HepG2 (cell line): ENCODE data around the gene WDR62. TPM values are rescaled to one million over a fixed set of nuclear protein-coding genes. Genes with fewer than 3 reads are reported as not detected.

Experiments
- ATAC-seq: fragments of 200-7000 bp; cut with Tn5 transposase; 3 replicates; pipeline ENCODE4 v1.9.1; 2020; ENCODE audit warnings: mild to moderate bottlenecking, moderate library complexity
- BruUV-seq: library from RNA; stranded (reverse); fragments of 400-500 nt; replicated peaks from 2 replicates; lab custom pipeline; 2021; lab: Mats Ljungman, UMichigan
- CTCF ChIA-PET: fragments of 300-600 bp; formaldehyde crosslinking; extraction: SDS; loops from one replicate; lab custom pipeline; 2021; ENCODE audit warnings: low total read pairs, inconsistent platforms, low intra/inter-chr PET ratio; lab: Yijun Ruan, JAX
- POLR2A ChIA-PET: fragments of 350-600 bp; sonication (Branson Sonifier 250); formaldehyde crosslinking; loops from one replicate; lab custom pipeline; 2020; ENCODE audit warnings: antibody characterized with exemption, inconsistent platforms; lab: Yijun Ruan, JAX
- DNase-seq: peaks from one replicate; pipeline ENCODE4 v3.0.0-alpha.2; 2015; ENCODE audit warnings: low spot score
- FAIRE-seq: peaks from 3 replicates; lab custom pipeline; 2011; peaks lifted over from hg19 to GRCh38; lab: Jason Lieb, UNC
- H2AFZ ChIP-seq: one replicate; pipeline ENCODE4 v1.6.1; 2011; ENCODE audit warnings: low read length, inconsistent platforms
- H3K27ac ChIP-seq: fragments of 300-600 bp; 3 replicates; pipeline ENCODE4 v1.8.0; 2011; ENCODE audit warnings: mixed run types, mild to moderate bottlenecking, mixed read lengths, low read length, inconsistent platforms; ENCODE audit not compliant: insufficient read depth; ENCODE audit errors: extremely low read length
- H3K27me3 ChIP-seq, 2 experiments: fragments of 200-600 bp in 1 of 2; 2 replicates in 1 of 2; 3 replicates in 1 of 2; pipeline versions ENCODE4 v1.6.0 to v1.8.0; 2011; ENCODE audit warnings: low read length in 2 of 2, mild to moderate bottlenecking in 2 of 2, moderate library complexity in 2 of 2, inconsistent platforms in 1 of 2; ENCODE audit not compliant: insufficient read depth in 2 of 2, control insufficient read depth in 1 of 2
- H3K36me3 ChIP-seq, 2 experiments: fragments of 200-600 bp in 1 of 2; replicated peaks in 1 of 2; 2 replicates in 1 of 2; 3 replicates in 1 of 2; pipeline versions ENCODE4 v1.5.1 to v1.8.0; 2011; ENCODE audit warnings: low read length in 2 of 2, inconsistent platforms in 1 of 2; ENCODE audit not compliant: insufficient read depth in 2 of 2, control insufficient read depth in 1 of 2
- H3K4me1 ChIP-seq: 2 replicates; pipeline ENCODE4 v1.5.1; 2012; ENCODE audit warnings: low read length, inconsistent platforms; ENCODE audit not compliant: insufficient read depth
- H3K4me2 ChIP-seq: 2 replicates; pipeline ENCODE4 v1.6.0; 2011; ENCODE audit warnings: low read depth, low read length, inconsistent platforms
- H3K4me3 ChIP-seq, 3 experiments: fragments of 200-600 bp in 1 of 3; sonication (generic), shearing (Covaris generic) in 1 of 3; replicated peaks in 1 of 3; 2 replicates each; pipeline ENCODE4 v1.5.1; 2011 to 2016; ENCODE audit warnings: low read length in 3 of 3, inconsistent platforms in 2 of 3, low read depth in 2 of 3, mild to moderate bottlenecking in 2 of 3, control low read depth in 1 of 3, mixed read lengths in 1 of 3; ENCODE audit not compliant: insufficient read depth in 1 of 3
- H3K79me2 ChIP-seq: one replicate; pipeline ENCODE4 v1.6.1; 2011; ENCODE audit warnings: low read length, inconsistent platforms; ENCODE audit not compliant: insufficient read depth
- H3K9ac ChIP-seq: 2 replicates; pipeline ENCODE4 v1.6.0; 2011; ENCODE audit warnings: mild to moderate bottlenecking, low read depth, low read length, inconsistent platforms; ENCODE audit not compliant: insufficient read depth
- H3K9me3 ChIP-seq: 2 replicates; pipeline ENCODE4 v1.5.1; 2012; ENCODE audit warnings: mild to moderate bottlenecking, low read length
- H4K20me1 ChIP-seq: 2 replicates; pipeline ENCODE4 v1.6.0; 2011; ENCODE audit warnings: inconsistent platforms, mild to moderate bottlenecking, low read length, moderate library complexity; ENCODE audit not compliant: insufficient read depth
- ARID2 ChIP-seq: sonication (generic); formaldehyde crosslinking; IDR thresholded peaks from 2 replicates; pipeline ENCODE4 v1.8.1; 2022; ENCODE audit warnings: mild to moderate bottlenecking, missing genetic modification reagents, borderline replicate concordance
- CENPX ChIP-seq: sonication (generic); formaldehyde crosslinking; IDR thresholded peaks from 2 replicates; pipeline ENCODE4 v1.9.0; 2021; ENCODE audit warnings: mild to moderate bottlenecking, missing genetic modification reagents, moderate library complexity
- JUNB ChIP-seq: sonication (generic); formaldehyde crosslinking; IDR thresholded peaks from 2 replicates; pipeline ENCODE4 v1.8.0; 2022; ENCODE audit warnings: missing genetic modification reagents, mild to moderate bottlenecking, borderline replicate concordance
- NR2C2 ChIP-seq: sonication (generic); formaldehyde crosslinking; IDR thresholded peaks from 2 replicates; pipeline ENCODE4 v1.4.0; 2020; ENCODE audit warnings: missing genetic modification reagents, mild to moderate bottlenecking, moderate library complexity, borderline replicate concordance
- NR2F1 ChIP-seq, 2 experiments: fragments of 450-650 bp in 1 of 2; formaldehyde crosslinking in 1 of 2; IDR thresholded peaks; 2 replicates each; pipeline versions ENCODE4 v1.5.0 to v1.6.1; 2016 to 2020; ENCODE audit warnings: mild to moderate bottlenecking in 1 of 2, missing compliant biosample characterization in 1 of 2, missing genetic modification reagents in 1 of 2, moderate library complexity in 1 of 2
- RAD51 ChIP-seq: fragments of 450-650 bp; IDR thresholded peaks from 2 replicates; pipeline ENCODE4 v1.6.1; 2016; ENCODE audit warnings: borderline replicate concordance
- SNRNP70 ChIP-seq: fragments of 200-400 bp; formaldehyde crosslinking; IDR thresholded peaks from 2 replicates; pipeline ENCODE4 v1.6.1; 2017; ENCODE audit warnings: mild to moderate bottlenecking, low read depth, low read length, moderate library complexity
- TAF1 ChIP-seq: sonication (generic); formaldehyde crosslinking; IDR thresholded peaks from 2 replicates; pipeline ENCODE4 v1.4.0; 2020; ENCODE audit warnings: missing genetic modification reagents
- ZBTB8A ChIP-seq: sonication (generic); formaldehyde crosslinking; IDR thresholded peaks from 2 replicates; pipeline ENCODE4 v1.4.0; 2020; ENCODE audit warnings: mild to moderate bottlenecking, low read depth, missing genetic modification reagents, borderline replicate concordance
- ZFP82 ChIP-seq: sonication (generic); formaldehyde crosslinking; IDR thresholded peaks from 2 replicates; pipeline ENCODE4 v1.5.1; 2020; ENCODE audit warnings: mild to moderate bottlenecking, missing genetic modification reagents, borderline replicate concordance
- ZNF564 ChIP-seq: sonication (generic); formaldehyde crosslinking; IDR thresholded peaks from 2 replicates; pipeline ENCODE4 v1.8.1; 2023; ENCODE audit warnings: mild to moderate bottlenecking, missing genetic modification reagents
- ZNF570 ChIP-seq: sonication (generic); formaldehyde crosslinking; IDR thresholded peaks from 2 replicates; pipeline ENCODE4 v1.4.0; 2020; ENCODE audit warnings: mild to moderate bottlenecking, missing genetic modification reagents, borderline replicate concordance
- ZNF644 ChIP-seq: IDR thresholded peaks from 2 replicates; pipeline ENCODE4 v1.6.1; 2016; ENCODE audit warnings: low read depth
- ZNF678 ChIP-seq: sonication (generic); formaldehyde crosslinking; IDR thresholded peaks from 2 replicates; pipeline ENCODE4 v1.4.0; 2020; ENCODE audit warnings: mild to moderate bottlenecking, missing genetic modification reagents
- WGBS: methylation state at CpG from one replicate; pipeline ENCODE4 v1.1.6; 2017; ENCODE audit warnings: low lambda C conversion rate; 5-methylcytosine and 5-hydroxymethylcytosine counted together
- in situ Hi-C: cut with HindIII; loops from 2 replicates; pipeline ENCODE4 v1.10.0; 2017; ENCODE audit warnings: low pct_unique_long_range_greater_than_20kb; ENCODE audit not compliant: extremely low pct_ligation_motif_present
- intact Hi-C: fragments of 100-400 bp; cut with micrococcal nuclease; formaldehyde crosslinking; loops from one replicate; pipeline ENCODE4 v1.10.0; 2022; ENCODE audit not compliant: unreplicated experiment
- polyA plus RNA-seq, 8 experiments: library from polyadenylated mRNA; depleted of rRNA in 3 of 8; stranded (reverse) in 7 of 8; unstranded in 1 of 8; fragments of >200 nt; fragmentation: Illumina TruSeq in 4 of 8; extraction: Trizol in 4 of 8; gene quantifications; 2 replicates each; pipeline versions ENCODE4 v1.2.1 to v1.2.3, GENCODE V29; 2011 to 2016; ENCODE audit warnings: low read depth in 4 of 8, missing spikeins in 1 of 8, mixed read lengths in 1 of 8; ENCODE audit not compliant: insufficient read depth in 1 of 8
- total RNA-seq, 5 experiments: library from RNA; depleted of rRNA; stranded (reverse); fragments of >200 nt; fragmentation: Illumina TruSeq; extraction: Trizol; gene quantifications; 2 replicates each; pipeline ENCODE4 v1.2.3, GENCODE V29; 2016; ENCODE audit warnings: low read depth in 1 of 5
- TF ChIP-seq, protein P1 (sequence below): sonication (generic); formaldehyde crosslinking; conservative IDR thresholded peaks from 2 replicates; pipeline ENCODE4 v1.8.0; 2022; ENCODE audit warnings: missing genetic modification reagents
- TF ChIP-seq, protein P2 (sequence below): sonication (generic); formaldehyde crosslinking; IDR thresholded peaks from 2 replicates; pipeline ENCODE4 v1.8.1; 2023; ENCODE audit warnings: missing genetic modification reagents, inconsistent platforms, borderline replicate concordance
- TF ChIP-seq, protein P3 (sequence below): fragments of 450-650 bp; IDR thresholded peaks from 2 replicates; pipeline ENCODE4 v1.6.1; 2017

Gene WDR62
- total and polyA plus RNA-seq, 2 of the 13 experiments (the other 11 are each of a cell fraction or from before 2014, with no cell fraction given): 5.8 to 12.5 TPM

DNA sequence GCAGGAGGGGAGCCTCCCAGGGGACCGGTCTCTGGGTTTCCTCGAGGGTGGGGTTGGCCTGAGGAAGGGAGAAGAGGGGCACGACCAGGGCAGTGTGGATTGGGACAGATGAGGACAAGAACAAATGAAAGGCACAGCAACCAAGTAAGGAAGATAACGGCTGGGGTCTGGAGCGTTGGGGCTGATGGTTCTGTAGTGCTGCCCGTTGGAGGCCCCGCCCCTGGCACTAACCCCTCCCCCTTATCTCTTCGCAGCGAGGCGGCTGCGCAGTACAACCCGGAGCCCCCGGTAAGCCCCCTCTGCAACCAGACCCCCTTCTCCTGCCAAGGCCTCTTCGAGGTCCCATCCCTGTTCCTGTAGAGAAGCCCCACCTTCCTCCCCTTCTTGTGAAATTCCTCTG, 87.3 kb downstream of the WDR62 start (continued):
- TF ChIP-seq NR2C2 (CRISPR knock-in tag): no peak
- TF ChIP-seq CENPX (CRISPR knock-in tag): no peak
- TF ChIP-seq TAF1 (CRISPR knock-in tag): no peak
- TF ChIP-seq JUNB (CRISPR knock-in tag): no peak
- no peak for TF ChIP-seq ZFP82 (CRISPR knock-in tag)
- TF ChIP-seq NR2F1 (CRISPR knock-in tag; IDR thresholded peaks at IDR 0.05): no peak
- TF ChIP-seq, protein P1, sequence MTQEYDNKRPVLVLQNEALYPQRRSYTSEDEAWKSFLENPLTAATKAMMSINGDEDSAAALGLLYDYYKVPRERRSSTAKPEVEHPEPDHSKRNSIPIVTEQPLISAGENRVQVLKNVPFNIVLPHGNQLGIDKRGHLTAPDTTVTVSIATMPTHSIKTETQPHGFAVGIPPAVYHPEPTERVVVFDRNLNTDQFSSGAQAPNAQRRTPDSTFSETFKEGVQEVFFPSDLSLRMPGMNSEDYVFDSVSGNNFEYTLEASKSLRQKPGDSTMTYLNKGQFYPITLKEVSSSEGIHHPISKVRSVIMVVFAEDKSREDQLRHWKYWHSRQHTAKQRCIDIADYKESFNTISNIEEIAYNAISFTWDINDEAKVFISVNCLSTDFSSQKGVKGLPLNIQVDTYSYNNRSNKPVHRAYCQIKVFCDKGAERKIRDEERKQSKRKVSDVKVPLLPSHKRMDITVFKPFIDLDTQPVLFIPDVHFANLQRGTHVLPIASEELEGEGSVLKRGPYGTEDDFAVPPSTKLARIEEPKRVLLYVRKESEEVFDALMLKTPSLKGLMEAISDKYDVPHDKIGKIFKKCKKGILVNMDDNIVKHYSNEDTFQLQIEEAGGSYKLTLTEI: no peak
- TF ChIP-seq SNRNP70: no peak

DNA sequence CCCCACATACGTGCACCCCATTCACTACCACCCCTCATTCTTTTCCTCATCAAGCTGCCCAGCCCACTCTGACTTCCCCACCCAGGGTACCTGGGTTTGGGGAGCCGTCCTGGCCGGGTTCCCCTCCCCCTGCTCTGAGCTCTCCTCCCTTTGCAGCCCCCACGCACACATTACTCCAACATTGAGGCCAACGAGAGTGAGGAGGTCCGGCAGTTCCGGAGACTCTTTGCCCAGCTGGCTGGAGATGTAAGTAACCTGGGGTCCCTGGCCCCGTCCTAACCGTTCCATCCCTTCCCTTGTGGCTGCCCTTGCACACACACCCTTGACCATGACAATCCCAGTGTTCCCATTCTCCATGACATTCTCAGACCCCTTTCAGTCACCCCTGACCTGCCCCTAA, 87.8 kb downstream of the WDR62 start:
- H2AFZ ChIP-seq: no peak overlapping the region
- ChIA-PET CTCF (no interaction called here), POLR2A (no interaction called here)
- peaks cover 16% of the 10 kb centered on the region for H3K79me2 ChIP-seq
- no peak overlapping the region for H3K27ac ChIP-seq
- BruUV-seq: no TSS peak
- in situ Hi-C loops (no loop called here), intact Hi-C loops (no loop called here)
- H3K9me3 ChIP-seq: no peaks in the 10 kb centered on the region
- H3K4me2 ChIP-seq: no peak overlapping the region
- H3K9ac ChIP-seq: no peak overlapping the region
- WGBS: 98% methylated on average over 9 of the region's 9 CpGs
- H3K4me1 ChIP-seq: peaks cover 9% of the 10 kb centered on the region
- no peak for DNase-seq
- H3K36me3 ChIP-seq: peaks cover 23 to 35% of the 10 kb centered on the region in 2 experiments
- H3K27me3 ChIP-seq: no peaks in the 10 kb centered on the region; a peak in 1 of 5 replicates
- H3K4me3 ChIP-seq: no peak overlapping the region
- no peak for FAIRE-seq
- ATAC-seq: no peak
- TF ChIP-seq, protein P2, sequence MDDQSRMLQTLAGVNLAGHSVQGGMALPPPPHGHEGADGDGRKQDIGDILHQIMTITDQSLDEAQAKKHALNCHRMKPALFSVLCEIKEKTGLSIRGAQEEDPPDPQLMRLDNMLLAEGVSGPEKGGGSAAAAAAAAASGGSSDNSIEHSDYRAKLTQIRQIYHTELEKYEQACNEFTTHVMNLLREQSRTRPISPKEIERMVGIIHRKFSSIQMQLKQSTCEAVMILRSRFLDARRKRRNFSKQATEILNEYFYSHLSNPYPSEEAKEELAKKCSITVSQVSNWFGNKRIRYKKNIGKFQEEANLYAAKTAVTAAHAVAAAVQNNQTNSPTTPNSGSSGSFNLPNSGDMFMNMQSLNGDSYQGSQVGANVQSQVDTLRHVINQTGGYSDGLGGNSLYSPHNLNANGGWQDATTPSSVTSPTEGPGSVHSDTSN (CRISPR knock-in tag): no peak
- TF ChIP-seq RAD51 (no peak), ZNF678 (CRISPR knock-in tag) (no peak), ZNF564 (no peak), ARID2 (CRISPR knock-in tag) (no peak), ZNF644 (CRISPR knock-in tag) (no peak), ZBTB8A (CRISPR knock-in tag) (no peak), ZNF570 (CRISPR knock-in tag) (no peak)
- TF ChIP-seq, protein P3, sequence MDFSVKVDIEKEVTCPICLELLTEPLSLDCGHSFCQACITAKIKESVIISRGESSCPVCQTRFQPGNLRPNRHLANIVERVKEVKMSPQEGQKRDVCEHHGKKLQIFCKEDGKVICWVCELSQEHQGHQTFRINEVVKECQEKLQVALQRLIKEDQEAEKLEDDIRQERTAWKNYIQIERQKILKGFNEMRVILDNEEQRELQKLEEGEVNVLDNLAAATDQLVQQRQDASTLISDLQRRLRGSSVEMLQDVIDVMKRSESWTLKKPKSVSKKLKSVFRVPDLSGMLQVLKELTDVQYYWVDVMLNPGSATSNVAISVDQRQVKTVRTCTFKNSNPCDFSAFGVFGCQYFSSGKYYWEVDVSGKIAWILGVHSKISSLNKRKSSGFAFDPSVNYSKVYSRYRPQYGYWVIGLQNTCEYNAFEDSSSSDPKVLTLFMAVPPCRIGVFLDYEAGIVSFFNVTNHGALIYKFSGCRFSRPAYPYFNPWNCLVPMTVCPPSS: no peak
- H4K20me1 ChIP-seq: peaks cover 8% of the 10 kb centered on the region
